Heart right ventricle (tissue), 16 donors: ENCODE measurements around the gene BLOC1S4. TPM values are rescaled to one million over a fixed set of nuclear protein-coding genes. Genes with fewer than 3 reads are reported as not detected.
"Not testable (repeated sequence)": the region's sequence is repeated elsewhere in the genome, so short reads cannot be mapped to it uniquely, and the experiment has no call there.

ENCODE experiments used
- ATAC-seq, 8 donors: fragments of 200-7000 bp; cut with Tn5 transposase; one replicate each; pipeline ENCODE4 v1.9.1; 2020; ENCODE audit warnings: mild to moderate bottlenecking in 8 of 8, moderate library complexity in 8 of 8, moderate number of reproducible peaks in 1 of 8
- DNase-seq, 2 donors: peaks; one replicate each; pipeline ENCODE4 v3.0.0-alpha.2; 2020
- H3K27ac ChIP-seq, 10 donors: fragments of 200-600 bp; sonication (generic) in 2 of 10; one replicate each; pipeline versions ENCODE4 v1.5.0 to v1.8.0; 2020 to 2022; ENCODE audit warnings: mild to moderate bottlenecking in 3 of 10
- H3K27me3 ChIP-seq, 7 donors: fragments of 200-600 bp; one replicate each; pipeline ENCODE4 v1.8.0; 2021 to 2022; ENCODE audit warnings: mild to moderate bottlenecking in 2 of 7
- H3K36me3 ChIP-seq, 9 donors: fragments of 200-600 bp; sonication (generic) in 1 of 9; one replicate each; pipeline versions ENCODE4 v1.5.0 to v1.8.0; 2020 to 2022; ENCODE audit warnings: mild to moderate bottlenecking in 2 of 9
- H3K4me1 ChIP-seq, 9 donors: fragments of 200-600 bp; sonication (generic) in 1 of 9; one replicate each; pipeline versions ENCODE4 v1.5.0 to v1.8.0; 2020 to 2022; ENCODE audit warnings: mild to moderate bottlenecking in 4 of 9
- H3K4me3 ChIP-seq, 10 donors: fragments of 200-600 bp; sonication (generic) in 2 of 10; one replicate each; pipeline versions ENCODE4 v1.5.0 to v1.8.0; 2020 to 2022; ENCODE audit warnings: mild to moderate bottlenecking in 7 of 10, moderate library complexity in 2 of 10
- H3K9me3 ChIP-seq, 11 donors: fragments of 200-600 bp in 10 of 11; sonication (generic) in 2 of 11; one replicate each; pipeline versions ENCODE4 v1.5.0 to v1.8.0; 2013 to 2022; ENCODE audit warnings: mild to moderate bottlenecking in 2 of 11, control low read depth in 1 of 11, moderate library complexity in 1 of 11
- CTCF ChIP-seq, 9 donors: fragments of 200-600 bp; sonication (generic) in 2 of 9; IDR thresholded peaks; one replicate each; pipeline versions ENCODE4 v1.5.0 to v1.8.0; 2021 to 2022; ENCODE audit warnings: antibody characterized with exemption in 9 of 9, mild to moderate bottlenecking in 5 of 9, moderate library complexity in 1 of 9
- WGBS, 2 donors: extraction: QIAGEN DNeasy Blood & Tissue Kit; methylation state at CpG; one replicate each; pipeline ENCODE4 v1.1.7; 2013; ENCODE audit warnings: inconsistent platforms in 1 of 2; 5-methylcytosine and 5-hydroxymethylcytosine counted together
- intact Hi-C, 10 donors: fragments of 100-400 bp; cut with DNase I; formaldehyde crosslinking; loops; one replicate each; pipeline versions ENCODE4 v1.11.1 to v1.14.2; 2022
- polyA plus RNA-seq, 2 donors: library from polyadenylated mRNA; stranded (reverse); fragments of 200-250 nt; gene quantifications; one replicate each; pipeline ENCODE4 v1.2.3, GENCODE V29; 2013
- total RNA-seq, 10 donors: library from RNA; stranded (reverse); fragmentation: NEBNext Ultra II Directional in 3 of 10; extraction: Animal tissue kit (Norgen Biotek cat#: 25700) in 3 of 10; gene quantifications; one replicate each; pipeline versions ENCODE4 v1.2.1 to v1.2.4, GENCODE V29; 2021 to 2023
- donor health status: Arrhythmogenic right ventricular cardiomyopathy.
- donor health status: ischemic (EF 13 %, LVEDD 7.1; RV severe dilation, severe dysfunction).
- donor health status: healthy with polysubstance abuse.
- donor health status: DM: no; HTN: yes; CAD: no.
- donor health status: DM: no; HTN: no; CAD: no.
- donor health status: ischemic (EF 25% LVEDD 6.9; RV normal size, moderate dysfunction).
- donor health status: ischemic (EF 25% LVEDD 5.7; RV mildly dilated, moderate dysfunction).
- donor health status: healthy.
- donor health status: DM: yes; HTN: yes; CAD: no.
- donor health status: Ischemic cardiomyopathy.
- donor health status: ischemic (EF 35%, LVEDD 5.7; RV mildly dilated, moderate dysfunction).
- donor health status: nonischemic (EF 11% LVEDD 7.7; RV severe dilation, severe dysfunction).
- donor health status: DM: yes; HTN: yes; CAD: no.
- donor health status: PGD.
- donor health status: ischemic (EF 29% LVEDD 5.4; RV normal size, mild dysfunction).
- donor health status: nonischemic (EF 23%, LVEDD 6.1; RV moderate dilation, normal function).

Gene BLOC1S4
- total and polyA plus RNA-seq, 12 donors: 4.4 to 10.2 (median 7.0) TPM

DNA sequence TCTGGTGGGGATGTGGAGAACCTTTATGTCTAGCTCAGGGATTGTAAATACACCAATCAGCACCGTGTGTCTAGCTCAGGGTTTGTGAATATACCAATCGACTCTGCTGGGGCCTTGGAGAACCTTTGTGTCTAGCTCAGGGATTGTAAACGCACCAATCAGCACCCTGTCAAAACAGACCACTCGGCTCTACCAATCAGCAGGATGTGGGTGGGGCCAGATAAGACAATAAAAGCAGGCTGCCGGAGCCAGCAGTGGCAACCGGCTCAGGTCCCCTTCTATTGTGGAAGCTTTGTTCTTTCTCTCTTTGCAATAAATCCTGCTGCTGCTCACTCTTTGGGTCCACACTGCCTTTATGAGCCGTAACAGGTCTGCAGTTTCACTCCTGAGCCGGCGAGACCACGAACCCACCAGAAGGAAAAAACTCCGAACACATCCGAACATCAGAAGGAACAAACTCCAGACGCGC is 42.7 kb upstream of the BLOC1S4 start:
- peak overlapping the region; percentile 63 to 92 (median 88) for H3K27ac ChIP-seq
- H3K27me3 ChIP-seq, H3K9me3 ChIP-seq, DNase-seq: not testable (repeated sequence)
- intact Hi-C loops: loop anchor here in 2 of 10 donors (1.0 to 5.0 kb wide), 2 partner anchors 33 to 39 kb away; partner anchors contain the start of gene MRFAP1 (in 1 of the 2)
- WGBS, 2 donors: 27 to 35% methylated on average over 14 of the region's 14 CpGs
- peaks cover 14 to 41% (median 36%) of the 10 kb centered on the region in 9 donors for H3K4me1 ChIP-seq
- H3K4me3 ChIP-seq: peak overlapping the region in 9 of 10 donors; percentile 68 to 97 (median 74)
- ATAC-seq: peak in 6 of 8 donors; percentile 1 to 58 (median 36)
- H3K36me3 ChIP-seq: peaks cover 0 to 11% (median 0%) of the 10 kb centered on the region in 9 donors

DNA sequence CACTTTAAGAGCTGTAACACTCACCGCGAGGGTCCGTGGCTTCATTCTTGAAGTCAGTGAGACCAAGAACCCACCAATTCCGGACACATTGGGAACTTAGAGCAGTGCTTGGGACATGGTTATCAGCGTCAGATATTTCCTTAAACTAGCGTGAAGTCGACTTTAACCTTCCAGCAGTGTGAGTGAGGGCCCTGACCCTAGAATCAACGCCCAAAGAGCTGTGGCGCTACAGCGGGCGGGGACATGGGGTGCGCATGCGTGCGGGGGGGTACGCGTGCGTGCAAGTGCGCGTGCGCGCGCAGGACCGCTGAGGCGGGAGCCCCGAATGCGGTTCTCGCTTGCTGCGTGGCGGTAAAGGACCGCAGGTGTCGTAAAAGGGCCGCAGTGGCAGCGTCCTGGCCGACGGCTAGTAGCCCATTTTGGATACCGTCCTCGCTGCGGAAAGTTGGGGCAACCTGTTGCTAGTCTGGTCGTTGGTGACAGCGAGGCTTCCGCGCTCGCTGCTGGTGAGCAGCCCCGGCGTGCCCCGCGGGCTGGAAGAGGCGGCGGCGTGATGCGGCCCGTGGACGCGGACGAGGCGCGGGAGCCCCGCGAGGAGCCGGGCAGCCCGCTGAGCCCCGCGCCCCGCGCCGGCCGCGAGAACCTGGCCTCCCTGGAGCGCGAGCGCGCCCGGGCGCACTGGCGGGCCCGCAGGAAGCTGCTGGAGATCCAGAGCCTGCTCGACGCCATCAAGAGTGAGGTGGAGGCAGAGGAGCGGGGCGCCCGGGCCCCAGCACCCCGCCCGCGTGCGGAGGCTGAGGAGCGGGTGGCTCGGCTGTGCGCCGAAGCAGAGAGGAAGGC is 42.1 kb upstream of the BLOC1S4 start:
- DNase-seq (peak; percentile 92 to 94), ATAC-seq (peak; percentile 92 to 98 (median 94))
- Histone ChIP-seq H3K27me3 (no peaks in the 10 kb centered on the region), H3K9me3 (no peaks in the 10 kb centered on the region), H3K4me1 (peaks cover 14 to 41% (median 36%) of the 10 kb centered on the region in 9 donors), H3K27ac (peak overlapping the region; percentile 63 to 92 (median 88)), H3K4me3 (peak overlapping the region; percentile 36 to 97 (median 74)), H3K36me3 (peaks cover 0 to 11% (median 0%) of the 10 kb centered on the region in 9 donors)
- intact Hi-C loops: loop anchor here in 3 of 10 donors (1.0 to 5.0 kb wide), 3 partner anchors 34 to 38 kb away; partner anchors contain the start of genes MRFAP1L1 (in 2 of the 3) and MRFAP1 (in 1 of the 3)
- peak in 1 of 9 donors; percentile 15 for TF ChIP-seq CTCF (IDR thresholded peaks at IDR 0.05)
- 1% methylated on average over 74 to 89 of the region's 89 CpGs for WGBS, 2 donors

- ATAC-seq (peak in 3 of 8 donors; percentile 6 to 22 (median 20)), DNase-seq (no peak)
- Histone ChIP-seq H3K4me1 (peaks cover 14 to 41% (median 36%) of the 10 kb centered on the region in 9 donors), H3K36me3 (peaks cover 0 to 11% (median 0%) of the 10 kb centered on the region in 9 donors), H3K27ac (peak overlapping the region; percentile 63 to 92 (median 88)), H3K9me3 (no peaks in the 10 kb centered on the region), H3K4me3 (peak overlapping the region; percentile 36 to 97 (median 74)), H3K27me3 (no peaks in the 10 kb centered on the region)
- peak in 4 of 9 donors; percentile 39 to 43 (median 41) for TF ChIP-seq CTCF (IDR thresholded peaks at IDR 0.05)
- intact Hi-C loops: loop anchor here in 3 of 10 donors (2.0 to 5.0 kb wide), 2 partner anchors 34 to 38 kb away; partner anchors contain the start of gene MRFAP1L1 (in 2 of the 3)
- 5 to 6% methylated on average over 40 of the region's 40 CpGs for WGBS, 2 donors
These were observed 41.3 kb upstream of the BLOC1S4 start for GRCh38 chr4:6674500-6675149.

DNA sequence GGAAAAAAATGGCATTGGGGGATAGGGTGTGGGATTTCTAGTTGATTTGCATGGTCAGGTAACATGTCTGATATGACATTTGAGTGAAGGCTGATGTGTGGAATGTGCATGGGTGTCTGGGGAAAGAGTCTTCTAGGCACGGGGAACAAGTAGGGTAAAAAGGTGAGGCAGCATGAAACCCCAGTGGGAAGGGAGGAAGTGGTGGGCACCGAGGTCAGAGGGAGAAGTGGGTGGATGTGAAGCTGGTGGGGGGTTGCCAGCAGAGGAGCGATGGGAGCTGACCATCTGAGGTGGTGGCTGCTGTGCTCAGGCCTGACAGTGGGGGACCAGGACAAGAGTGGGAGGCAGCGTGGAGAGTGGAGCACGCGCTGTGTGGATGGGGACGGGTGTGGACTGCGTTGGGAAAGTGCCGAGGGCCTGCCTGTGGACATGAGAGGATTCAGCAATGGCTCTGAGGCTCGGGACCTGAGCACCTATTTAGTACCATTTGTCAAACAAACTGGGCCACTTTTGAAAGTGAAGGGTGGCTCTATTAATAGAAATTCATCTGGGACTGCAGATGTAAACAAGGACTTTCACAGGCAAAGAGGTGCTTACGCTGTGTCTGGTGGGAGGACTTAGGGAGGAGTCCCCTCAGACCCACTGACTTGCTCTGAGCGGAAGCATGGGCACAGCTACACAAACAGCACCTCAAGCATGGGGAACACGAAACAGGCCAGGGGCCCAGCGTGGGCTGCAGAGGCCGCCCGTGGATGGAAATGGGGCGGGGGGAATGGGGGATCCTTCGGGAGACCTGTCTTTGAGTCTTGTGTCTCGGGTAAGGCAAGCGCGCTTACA is 39.0 kb upstream of the BLOC1S4 start:
- Histone ChIP-seq H3K36me3 (peaks cover 0 to 11% (median 0%) of the 10 kb centered on the region in 9 donors), H3K27me3 (no peaks in the 10 kb centered on the region), H3K27ac (no peak overlapping the region), H3K9me3 (peaks cover 0 to 7% (median 0%) of the 10 kb centered on the region in 11 donors), H3K4me1 (peaks cover 14 to 41% (median 36%) of the 10 kb centered on the region in 9 donors), H3K4me3 (no peak overlapping the region)
- intact Hi-C loops: no loop called here
- 75 to 87% methylated on average over 21 of the region's 21 CpGs for WGBS, 2 donors
- TF ChIP-seq CTCF (IDR thresholded peaks at IDR 0.05): no peak
- ATAC-seq (no peak), DNase-seq (no peak)
